HG03558 (cell line): ENCODE measurements around the gene LRCH1.
"Not testable (repeated sequence)": the region's sequence is repeated elsewhere in the genome, so short reads cannot be mapped to it uniquely, and the experiment has no call there.

Source experiments
- ATAC-seq: cut with Tn5 transposase; IDR thresholded peaks from one replicate; pipeline ENCODE4 v1.9.1; 2021; ENCODE audit warnings: moderate number of reproducible peaks; ENCODE audit not compliant: unreplicated experiment; ENCODE audit errors: extremely low read depth

Gene LRCH1

GRCh38 chr13:46769925-46770324 lies 217.0 kb downstream of the LRCH1 start:
- not testable (repeated sequence) for ATAC-seq

GRCh38 chr13:46771693-46772092 lies 218.7 kb downstream of the LRCH1 start:
- ATAC-seq, result no peak

- no peak for ATAC-seq
These were observed 220.6 kb downstream of the LRCH1 start for GRCh38 chr13:46773541-46773940.

- no peak for ATAC-seq
These were observed 222.6 kb downstream of the LRCH1 start for GRCh38 chr13:46775385-46776107.

- ATAC-seq, result no peak
These were observed 225.1 kb downstream of the LRCH1 start for GRCh38 chr13:46778095-46778494.

GRCh38 chr13:46778890-46779289 lies 225.9 kb downstream of the LRCH1 start:
- ATAC-seq, result no peak

GRCh38 chr13:46782066-46782465 lies 229.1 kb downstream of the LRCH1 start:
- ATAC-seq, result no peak

- ATAC-seq, result no peak
These were observed 229.7 kb downstream of the LRCH1 start for GRCh38 chr13:46782691-46783090.

GRCh38 chr13:46783504-46783903 lies 230.5 kb downstream of the LRCH1 start:
- ATAC-seq, result no peak

GRCh38 chr13:46795321-46795720 lies 242.4 kb downstream of the LRCH1 start:
- ATAC-seq, result no peak

GRCh38 chr13:46796129-46796514 lies 243.2 kb downstream of the LRCH1 start:
- ATAC-seq, result no peak

- ATAC-seq, result peak; percentile 66
These were observed 243.8 kb downstream of the LRCH1 start, which contains the start of gene ESD for GRCh38 chr13:46796515-46797474. TSS of gene ESD (minus strand) at chr13:46797161. CDS start at chr13:46791413, 5,748 bp downstream.

GRCh38 chr13:46797501-46798237 lies 244.7 kb downstream of the LRCH1 start:
- ATAC-seq, result no peak

GRCh38 chr13:46799139-46799538 lies 246.2 kb downstream of the LRCH1 start:
- ATAC-seq, result no peak

- ATAC-seq, result no peak
These were observed 248.9 kb downstream of the LRCH1 start for GRCh38 chr13:46801858-46802257.
